HepG2 (cell line): ENCODE measurements around the gene C20orf144. TPM values are rescaled to one million over a fixed set of nuclear protein-coding genes. Genes with fewer than 3 reads are reported as not detected.

Experiments used
- DNMT3B ChIP-seq: conservative IDR thresholded peaks from 2 replicates; pipeline ENCODE4 v1.6.1; 2016; ENCODE audit warnings: missing biosample characterization, control low read depth
- EHMT2 ChIP-seq: fragments of 200-600 bp; sonication (generic); IDR thresholded peaks from 2 replicates; pipeline ENCODE4 v1.7.0; 2017; ENCODE audit warnings: antibody characterized with exemption, low read depth, low read length, borderline replicate concordance
- ETV6 ChIP-seq: sonication (generic); formaldehyde crosslinking; conservative IDR thresholded peaks from 2 replicates; pipeline ENCODE4 v1.4.0; 2020; ENCODE audit warnings: missing genetic modification reagents
- FOSL2 ChIP-seq: sonication (generic); formaldehyde crosslinking; IDR thresholded peaks from 2 replicates; pipeline ENCODE4 v1.4.0; 2020; ENCODE audit warnings: missing genetic modification reagents
- IKZF4 ChIP-seq: sonication (generic); formaldehyde crosslinking; IDR thresholded peaks from 2 replicates; pipeline ENCODE4 v1.5.1; 2020; ENCODE audit warnings: borderline replicate concordance, mild to moderate bottlenecking, low read depth, missing genetic modification reagents; ENCODE audit errors: not compliant biosample characterization
- NFAT5 ChIP-seq: sonication (generic); formaldehyde crosslinking; IDR thresholded peaks from 2 replicates; pipeline ENCODE4 v1.4.0; 2020; ENCODE audit warnings: missing genetic modification reagents
- PHF21A ChIP-seq: sonication (generic); formaldehyde crosslinking; IDR thresholded peaks from 2 replicates; pipeline ENCODE4 v1.5.0; 2020; ENCODE audit warnings: mild to moderate bottlenecking, missing genetic modification reagents
- POLR2AphosphoS2 ChIP-seq: IDR thresholded peaks from 2 replicates; pipeline ENCODE4 v1.6.1; 2011; ENCODE audit warnings: low read depth, low read length, improper control_type of control experiment
- RCOR2 ChIP-seq: IDR thresholded peaks from 2 replicates; pipeline ENCODE4 v1.6.1; 2016; ENCODE audit warnings: missing biosample characterization, missing genetic modification reagents
- RORA ChIP-seq: sonication (generic); formaldehyde crosslinking; IDR thresholded peaks from 2 replicates; pipeline ENCODE4 v1.5.0; 2020; ENCODE audit warnings: mild to moderate bottlenecking, missing genetic modification reagents, moderate library complexity
- SCMH1 ChIP-seq: sonication (generic); formaldehyde crosslinking; IDR thresholded peaks from 2 replicates; pipeline ENCODE4 v1.9.0; 2021; ENCODE audit warnings: missing genetic modification reagents, mild to moderate bottlenecking, borderline replicate concordance
- SMARCE1 ChIP-seq: fragments of 450-650 bp; IDR thresholded peaks from 2 replicates; pipeline ENCODE4 v1.6.1; 2017; ENCODE audit warnings: borderline replicate concordance
- TP53 ChIP-seq: sonication (generic); formaldehyde crosslinking; conservative IDR thresholded peaks from 2 replicates; pipeline ENCODE4 v1.4.0; 2020; ENCODE audit warnings: missing genetic modification reagents
- ZBTB49 ChIP-seq: sonication (generic); formaldehyde crosslinking; IDR thresholded peaks from 2 replicates; pipeline ENCODE4 v1.4.0; 2020; ENCODE audit warnings: missing genetic modification reagents, borderline replicate concordance
- ZMYM4 ChIP-seq: sonication (generic); formaldehyde crosslinking; IDR thresholded peaks from 2 replicates; pipeline ENCODE4 v1.8.1; 2023; ENCODE audit warnings: mild to moderate bottlenecking, missing genetic modification reagents
- ZNF143 ChIP-seq: sonication (generic); formaldehyde crosslinking; IDR thresholded peaks from 2 replicates; pipeline ENCODE4 v1.4.0; 2020; ENCODE audit warnings: missing genetic modification reagents
- ZNF292 ChIP-seq: sonication (generic); formaldehyde crosslinking; IDR thresholded peaks from 2 replicates; pipeline ENCODE4 v1.8.1; 2022; ENCODE audit warnings: mild to moderate bottlenecking, low read depth, missing genetic modification reagents, borderline replicate concordance
- ZNF747 ChIP-seq: sonication (generic); formaldehyde crosslinking; IDR thresholded peaks from 2 replicates; pipeline ENCODE4 v1.8.1; 2023; ENCODE audit warnings: missing genetic modification reagents, mild to moderate bottlenecking, borderline replicate concordance
- ZSCAN21 ChIP-seq: sonication (generic); formaldehyde crosslinking; IDR thresholded peaks from 2 replicates; pipeline ENCODE4 v1.8.0; 2022; ENCODE audit warnings: mild to moderate bottlenecking, missing genetic modification reagents, moderate library complexity, borderline replicate concordance
- polyA plus RNA-seq, 8 experiments: library from polyadenylated mRNA; depleted of rRNA in 3 of 8; stranded (reverse) in 7 of 8; unstranded in 1 of 8; fragments of >200 nt; fragmentation: Illumina TruSeq in 4 of 8; extraction: Trizol in 4 of 8; gene quantifications; 2 replicates each; pipeline versions ENCODE4 v1.2.1 to v1.2.3, GENCODE V29; 2011 to 2016; ENCODE audit warnings: low read depth in 4 of 8, missing spikeins in 1 of 8, mixed read lengths in 1 of 8; ENCODE audit not compliant: insufficient read depth in 1 of 8
- total RNA-seq, 5 experiments: library from RNA; depleted of rRNA; stranded (reverse); fragments of >200 nt; fragmentation: Illumina TruSeq; extraction: Trizol; gene quantifications; 2 replicates each; pipeline ENCODE4 v1.2.3, GENCODE V29; 2016; ENCODE audit warnings: low read depth in 1 of 5

C20orf144 gene
- total and polyA plus RNA-seq, 2 of the 13 experiments (the other 11 are each of a cell fraction or from before 2014, with no cell fraction given), result 0.09 to 0.16 TPM

GRCh38 chr20:33663161-33664084 lies 1.3 kb downstream of the C20orf144 start (continued):
- TF ChIP-seq NFAT5 (peak; percentile 72; the same call in 1 of the 2 replicates), IKZF4 (CRISPR knock-in tag) (peak; percentile 58), ETV6 (CRISPR knock-in tag) (peak; percentile 58; the same call in 1 of the 2 replicates), ZNF143 (CRISPR knock-in tag) (peak; percentile 74), RORA (CRISPR knock-in tag) (no peak), ZBTB49 (CRISPR knock-in tag) (no peak; the same call in 1 of the 2 replicates), ZMYM4 (peak; percentile 60; the same call in 1 of the 2 replicates), RCOR2 (CRISPR knock-in tag) (no peak), TP53 (CRISPR knock-in tag) (peak; percentile 32; the same call in 1 of the 2 replicates), EHMT2 (no peak), ZSCAN21 (CRISPR knock-in tag) (peak; percentile 93), ZNF292 (0 out of 2 replicates have a peak, but pooled peaks have one; percentile 31), PHF21A (CRISPR knock-in tag) (peak; percentile 89), ZNF747 (CRISPR knock-in tag) (peak; percentile 98), DNMT3B (peak; percentile 15; the same call in 1 of the 2 replicates), POLR2AphosphoS2 (no peak), SCMH1 (CRISPR knock-in tag) (no peak), FOSL2 (CRISPR knock-in tag) (peak; percentile 41), SMARCE1 (no peak)
